Measurements from ENCODE around the gene UBE2M.

DNA sequence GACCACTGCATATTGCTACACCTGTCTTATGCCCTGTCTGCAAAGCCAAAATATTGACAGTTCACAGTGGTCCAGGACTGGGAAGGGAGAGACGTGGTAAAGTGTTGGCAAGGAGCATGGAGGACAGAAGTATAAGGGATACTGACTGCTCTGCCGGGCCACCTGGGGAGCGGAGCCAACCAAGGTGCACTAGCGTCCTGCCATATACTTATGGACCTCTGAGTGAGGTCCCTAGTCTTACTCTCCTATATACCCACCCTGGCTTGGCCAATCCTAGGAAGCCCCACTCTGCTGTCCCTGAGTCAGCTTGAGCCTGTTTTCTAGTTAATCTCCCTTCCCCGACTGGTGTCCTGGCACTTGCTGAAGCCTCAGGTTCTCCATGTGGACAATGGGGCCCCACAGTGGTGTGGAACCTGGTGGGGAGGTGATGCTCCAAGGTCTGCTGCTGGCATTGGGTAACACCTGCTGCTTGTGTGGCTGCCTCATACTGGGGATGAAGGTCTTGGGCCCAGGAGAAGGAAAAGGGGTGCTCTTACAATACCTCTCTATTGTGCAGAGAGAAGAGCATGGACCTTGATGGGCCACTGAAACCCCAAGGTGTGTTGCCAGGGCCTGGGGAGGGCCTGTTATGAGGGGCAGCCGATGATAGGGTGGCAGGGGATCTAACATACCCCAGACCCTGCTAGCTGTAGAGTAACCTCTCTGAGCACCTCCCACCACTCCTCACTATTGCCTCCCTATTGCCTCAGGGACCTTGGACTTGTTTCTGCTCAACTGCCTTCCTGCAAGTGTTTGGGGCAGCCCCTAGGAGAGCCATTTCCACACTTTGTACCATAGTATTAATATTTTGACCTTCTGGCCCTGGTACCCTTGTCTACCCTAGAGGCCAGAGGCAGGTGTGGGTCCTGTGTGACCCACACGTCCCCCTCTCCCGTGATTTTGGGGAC lies 21.3 kb downstream of the UBE2M start:
- no peak for TF ChIP-seq EP300 (IDR thresholded peaks at IDR 0.05; ENCODE audit: borderline replicate concordance in 1 of 2, low read depth in 1 of 2, low read length in 1 of 2)
- TF ChIP-seq, protein P1, sequence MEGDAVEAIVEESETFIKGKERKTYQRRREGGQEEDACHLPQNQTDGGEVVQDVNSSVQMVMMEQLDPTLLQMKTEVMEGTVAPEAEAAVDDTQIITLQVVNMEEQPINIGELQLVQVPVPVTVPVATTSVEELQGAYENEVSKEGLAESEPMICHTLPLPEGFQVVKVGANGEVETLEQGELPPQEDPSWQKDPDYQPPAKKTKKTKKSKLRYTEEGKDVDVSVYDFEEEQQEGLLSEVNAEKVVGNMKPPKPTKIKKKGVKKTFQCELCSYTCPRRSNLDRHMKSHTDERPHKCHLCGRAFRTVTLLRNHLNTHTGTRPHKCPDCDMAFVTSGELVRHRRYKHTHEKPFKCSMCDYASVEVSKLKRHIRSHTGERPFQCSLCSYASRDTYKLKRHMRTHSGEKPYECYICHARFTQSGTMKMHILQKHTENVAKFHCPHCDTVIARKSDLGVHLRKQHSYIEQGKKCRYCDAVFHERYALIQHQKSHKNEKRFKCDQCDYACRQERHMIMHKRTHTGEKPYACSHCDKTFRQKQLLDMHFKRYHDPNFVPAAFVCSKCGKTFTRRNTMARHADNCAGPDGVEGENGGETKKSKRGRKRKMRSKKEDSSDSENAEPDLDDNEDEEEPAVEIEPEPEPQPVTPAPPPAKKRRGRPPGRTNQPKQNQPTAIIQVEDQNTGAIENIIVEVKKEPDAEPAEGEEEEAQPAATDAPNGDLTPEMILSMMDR (IDR thresholded peaks at IDR 0.05) = no peak
- TF ChIP-seq, protein P2, sequence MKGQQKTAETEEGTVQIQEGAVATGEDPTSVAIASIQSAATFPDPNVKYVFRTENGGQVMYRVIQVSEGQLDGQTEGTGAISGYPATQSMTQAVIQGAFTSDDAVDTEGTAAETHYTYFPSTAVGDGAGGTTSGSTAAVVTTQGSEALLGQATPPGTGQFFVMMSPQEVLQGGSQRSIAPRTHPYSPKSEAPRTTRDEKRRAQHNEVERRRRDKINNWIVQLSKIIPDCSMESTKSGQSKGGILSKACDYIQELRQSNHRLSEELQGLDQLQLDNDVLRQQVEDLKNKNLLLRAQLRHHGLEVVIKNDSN (IDR thresholded peaks at IDR 0.05; ENCODE audit: borderline replicate concordance, low read depth) = no peak
- no peak for TF ChIP-seq EZH2phosphoT487 (IDR thresholded peaks at IDR 0.05; ENCODE audit: borderline replicate concordance, low read depth)
- no peak for TF ChIP-seq TAF1 (IDR thresholded peaks at IDR 0.05; ENCODE audit: borderline replicate concordance, low read depth, low read length)
- TF ChIP-seq, protein P3, sequence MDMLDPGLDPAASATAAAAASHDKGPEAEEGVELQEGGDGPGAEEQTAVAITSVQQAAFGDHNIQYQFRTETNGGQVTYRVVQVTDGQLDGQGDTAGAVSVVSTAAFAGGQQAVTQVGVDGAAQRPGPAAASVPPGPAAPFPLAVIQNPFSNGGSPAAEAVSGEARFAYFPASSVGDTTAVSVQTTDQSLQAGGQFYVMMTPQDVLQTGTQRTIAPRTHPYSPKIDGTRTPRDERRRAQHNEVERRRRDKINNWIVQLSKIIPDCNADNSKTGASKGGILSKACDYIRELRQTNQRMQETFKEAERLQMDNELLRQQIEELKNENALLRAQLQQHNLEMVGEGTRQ (IDR thresholded peaks at IDR 0.05; ENCODE audit: borderline replicate concordance, low read depth, low read length) = no peak
- no peak for TF ChIP-seq RFX5 (IDR thresholded peaks at IDR 0.05; ENCODE audit: low read length)
- TF ChIP-seq TCF12 (IDR thresholded peaks at IDR 0.05) = no peak
